Kidney epithelial cell (primary cell): ENCODE measurements around the gene RSRC1. TPM values are rescaled to one million over a fixed set of nuclear protein-coding genes. Genes with fewer than 3 reads are reported as not detected.
"Not testable (repeated sequence)": the region's sequence is repeated elsewhere in the genome, so short reads cannot be mapped to it uniquely, and the experiment has no call there.

Experiments
- DNase-seq: peaks from one replicate; pipeline ENCODE4 v3.0.0-alpha.2; 2010; ENCODE audit warnings: low read depth
- H3K27me3 ChIP-seq: 2 replicates; pipeline ENCODE4 v1.6.0; 2011; ENCODE audit warnings: low read length; ENCODE audit not compliant: control insufficient read depth, insufficient read depth
- H3K36me3 ChIP-seq: 2 replicates; pipeline ENCODE4 v1.5.1; 2011; ENCODE audit warnings: low read length; ENCODE audit not compliant: control insufficient read depth, insufficient read depth
- H3K4me3 ChIP-seq: 2 replicates; pipeline ENCODE4 v1.5.1; 2011; ENCODE audit warnings: low read depth, mild to moderate bottlenecking, control low read depth, low read length
- total RNA-seq: library from RNA; depleted of rRNA; stranded (reverse); fragments of >200 nt; gene quantifications from 2 replicates; pipeline ENCODE4 v1.2.3, GENCODE V29; 2015
- TF ChIP-seq, protein P1 (sequence below): IDR thresholded peaks from 2 replicates; pipeline ENCODE4 v1.5.1; 2011; ENCODE audit warnings: mild to moderate bottlenecking, moderate library complexity, low read length, control low read depth, inconsistent platforms; ENCODE audit not compliant: insufficient read depth, poor library complexity, severe bottlenecking

The RSRC1 gene
- total RNA-seq, 1 donor from 2014 or later, result 27.4 TPM

- Histone ChIP-seq H3K36me3 (no peaks in the 10 kb centered on the region), H3K27me3 (no peaks in the 10 kb centered on the region), H3K4me3 (no peak overlapping the region)
- no peak for DNase-seq
- TF ChIP-seq, protein P1, sequence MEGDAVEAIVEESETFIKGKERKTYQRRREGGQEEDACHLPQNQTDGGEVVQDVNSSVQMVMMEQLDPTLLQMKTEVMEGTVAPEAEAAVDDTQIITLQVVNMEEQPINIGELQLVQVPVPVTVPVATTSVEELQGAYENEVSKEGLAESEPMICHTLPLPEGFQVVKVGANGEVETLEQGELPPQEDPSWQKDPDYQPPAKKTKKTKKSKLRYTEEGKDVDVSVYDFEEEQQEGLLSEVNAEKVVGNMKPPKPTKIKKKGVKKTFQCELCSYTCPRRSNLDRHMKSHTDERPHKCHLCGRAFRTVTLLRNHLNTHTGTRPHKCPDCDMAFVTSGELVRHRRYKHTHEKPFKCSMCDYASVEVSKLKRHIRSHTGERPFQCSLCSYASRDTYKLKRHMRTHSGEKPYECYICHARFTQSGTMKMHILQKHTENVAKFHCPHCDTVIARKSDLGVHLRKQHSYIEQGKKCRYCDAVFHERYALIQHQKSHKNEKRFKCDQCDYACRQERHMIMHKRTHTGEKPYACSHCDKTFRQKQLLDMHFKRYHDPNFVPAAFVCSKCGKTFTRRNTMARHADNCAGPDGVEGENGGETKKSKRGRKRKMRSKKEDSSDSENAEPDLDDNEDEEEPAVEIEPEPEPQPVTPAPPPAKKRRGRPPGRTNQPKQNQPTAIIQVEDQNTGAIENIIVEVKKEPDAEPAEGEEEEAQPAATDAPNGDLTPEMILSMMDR, result no peak
These were observed 227.2 kb downstream of the RSRC1 start for GRCh38 chr3:158337110-158337509.

GRCh38 chr3:158339638-158340037 lies 229.7 kb downstream of the RSRC1 start:
- Histone ChIP-seq H3K36me3 (no peaks in the 10 kb centered on the region), H3K27me3 (no peaks in the 10 kb centered on the region), H3K4me3 (no peak overlapping the region)
- DNase-seq, result no peak
- TF ChIP-seq, protein P1, result no peak

DNA sequence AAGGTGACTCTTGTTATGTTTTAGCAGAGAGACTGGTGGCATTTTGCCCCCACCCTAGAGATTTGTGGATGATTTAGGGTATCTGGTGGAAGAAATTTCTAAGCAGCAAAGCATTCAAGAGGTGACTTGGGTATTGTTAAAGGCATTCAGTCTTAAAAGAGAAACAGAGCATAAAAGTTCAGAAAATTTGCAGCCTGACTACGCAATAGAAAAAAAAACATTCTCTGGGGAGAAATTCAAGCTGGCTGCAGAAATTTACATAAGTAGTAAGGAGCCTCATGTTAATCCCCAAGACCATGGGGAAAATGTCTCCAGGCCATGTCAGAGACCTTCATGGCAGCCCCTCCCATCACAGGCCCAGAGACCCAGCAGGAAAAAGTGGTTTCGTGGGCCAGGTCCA lies 231.1 kb downstream of the RSRC1 start:
- not testable (repeated sequence) for H3K36me3 ChIP-seq, H3K27me3 ChIP-seq

GRCh38 chr3:158347966-158348365 lies 238.1 kb downstream of the RSRC1 start:
- no peak for DNase-seq
- TF ChIP-seq, protein P1, result no peak

More for the DNA sequence above, 231.1 kb downstream of the RSRC1 start:
- DNase-seq, H3K4me3 ChIP-seq: not testable (repeated sequence)

GRCh38 chr3:158350971-158351370 lies 241.1 kb downstream of the RSRC1 start:
- H3K4me3 ChIP-seq, result no peak overlapping the region
- no peak for DNase-seq
- H3K36me3 ChIP-seq, result no peaks in the 10 kb centered on the region
- no peaks in the 10 kb centered on the region for H3K27me3 ChIP-seq
- TF ChIP-seq, protein P1, result no peak

More at GRCh38 chr3:158347966-158348365, 238.1 kb downstream of the RSRC1 start:
- no peak overlapping the region for H3K4me3 ChIP-seq
- no peaks in the 10 kb centered on the region for H3K27me3 ChIP-seq
- H3K36me3 ChIP-seq, result no peaks in the 10 kb centered on the region

DNA sequence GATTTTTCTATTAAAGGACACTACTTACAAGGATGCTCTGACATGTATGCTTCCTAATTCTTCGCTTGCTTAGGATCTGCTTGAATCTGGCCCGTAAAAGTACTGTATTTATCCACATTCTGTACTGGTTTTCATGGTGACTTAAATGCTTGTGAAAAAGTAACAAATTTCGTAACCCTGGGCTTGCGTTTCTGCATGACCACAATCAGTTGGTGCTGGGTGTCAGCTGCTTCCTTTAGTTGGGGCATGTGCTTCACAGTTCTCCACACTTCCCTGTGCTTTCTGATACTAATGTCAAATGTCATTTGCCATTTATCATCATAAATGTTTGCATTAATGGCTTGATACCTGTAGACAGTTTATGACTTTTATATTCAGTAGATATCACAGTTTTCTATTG lies 242.7 kb downstream of the RSRC1 start:
- no peak for DNase-seq
- H3K4me3 ChIP-seq, result no peak overlapping the region
- H3K27me3 ChIP-seq, result no peaks in the 10 kb centered on the region
- no peaks in the 10 kb centered on the region for H3K36me3 ChIP-seq
- TF ChIP-seq, protein P1, result no peak

DNA sequence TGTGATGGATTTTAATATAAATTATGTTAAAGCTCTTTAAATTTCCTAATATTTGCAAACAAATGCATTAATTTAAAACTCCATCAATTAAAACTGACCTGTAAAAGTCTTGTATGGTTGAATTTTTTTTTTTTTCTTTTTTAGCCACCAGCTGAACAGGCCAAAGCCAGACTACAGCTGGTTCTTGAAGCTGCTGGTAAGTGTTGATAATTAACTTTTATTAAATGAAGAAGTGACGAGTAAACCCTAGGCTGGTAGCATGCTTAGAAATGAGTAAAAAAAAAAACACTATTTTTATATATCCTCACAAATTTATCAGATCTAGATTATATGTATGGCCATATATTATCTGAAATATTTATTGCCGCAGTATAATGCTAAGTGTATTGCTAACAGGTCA lies 244.8 kb downstream of the RSRC1 start:
- no peak overlapping the region for H3K4me3 ChIP-seq
- TF ChIP-seq, protein P1, result no peak
- DNase-seq, result no peak
- H3K36me3 ChIP-seq, result no peaks in the 10 kb centered on the region
- no peaks in the 10 kb centered on the region for H3K27me3 ChIP-seq
